Measurements from ENCODE around the gene TSTD2.
"Not testable (repeated sequence)": the region's sequence is repeated elsewhere in the genome, so short reads cannot be mapped to it uniquely, and the experiment has no call there.

The TSTD2 gene

DNA sequence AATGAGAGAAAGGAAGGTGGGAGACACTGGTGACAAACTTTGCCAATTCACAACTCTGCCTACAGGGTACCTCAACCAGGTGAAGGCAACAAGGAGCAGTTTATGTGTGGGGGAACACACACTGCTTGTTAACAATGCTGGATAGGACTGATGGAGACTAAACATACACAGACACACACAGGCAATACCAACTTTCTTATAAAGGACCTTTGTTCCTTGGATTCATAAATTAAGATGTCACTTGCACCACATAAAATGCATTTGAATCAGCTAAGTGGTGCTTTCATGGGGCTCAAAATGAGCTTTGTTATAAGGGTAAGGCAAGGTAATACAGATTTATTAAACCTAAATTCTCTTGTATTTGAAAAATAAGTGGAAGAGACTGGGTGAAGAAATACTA is 4.0 kb downstream of the TSTD2 start:
- DNase-seq = no peak

GRCh38 chr9:97628668-97629067 is 4.5 kb downstream of the TSTD2 start:
- DNase-seq = no peak

GRCh38 chr9:97627624-97628023 is 5.5 kb downstream of the TSTD2 start:
- no peak for DNase-seq

GRCh38 chr9:97625620-97626019 is 7.5 kb downstream of the TSTD2 start:
- DNase-seq = no peak

DNA sequence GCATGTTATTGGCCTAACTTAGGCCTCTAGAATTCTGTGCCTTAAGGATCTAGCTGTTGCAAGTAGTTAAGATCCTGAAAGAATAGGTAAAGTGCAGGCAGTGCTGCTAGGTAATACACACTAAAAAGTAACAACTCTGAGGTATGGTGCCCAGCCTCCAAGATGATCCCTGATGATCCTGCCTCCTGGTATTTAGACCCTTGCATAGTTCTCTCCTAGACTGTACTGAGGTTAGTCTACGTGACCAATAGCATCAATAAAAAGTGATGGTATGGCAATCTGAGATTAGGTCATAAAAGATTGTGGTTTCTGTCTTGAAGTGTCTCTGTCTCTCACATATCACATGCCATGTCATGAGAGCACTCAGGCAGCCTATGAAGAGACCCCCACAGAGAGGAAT is 9.2 kb downstream of the TSTD2 start:
- no peak for DNase-seq

GRCh38 chr9:97622483-97622882 is 10.7 kb downstream of the TSTD2 start:
- not testable (repeated sequence) for DNase-seq

- not testable (repeated sequence) for DNase-seq
Measured at GRCh38 chr9:97620063-97620462, 13.1 kb downstream of the TSTD2 start.

- no peak for DNase-seq
Measured at GRCh38 chr9:97617939-97618416, 15.2 kb downstream of the TSTD2 start.

DNA sequence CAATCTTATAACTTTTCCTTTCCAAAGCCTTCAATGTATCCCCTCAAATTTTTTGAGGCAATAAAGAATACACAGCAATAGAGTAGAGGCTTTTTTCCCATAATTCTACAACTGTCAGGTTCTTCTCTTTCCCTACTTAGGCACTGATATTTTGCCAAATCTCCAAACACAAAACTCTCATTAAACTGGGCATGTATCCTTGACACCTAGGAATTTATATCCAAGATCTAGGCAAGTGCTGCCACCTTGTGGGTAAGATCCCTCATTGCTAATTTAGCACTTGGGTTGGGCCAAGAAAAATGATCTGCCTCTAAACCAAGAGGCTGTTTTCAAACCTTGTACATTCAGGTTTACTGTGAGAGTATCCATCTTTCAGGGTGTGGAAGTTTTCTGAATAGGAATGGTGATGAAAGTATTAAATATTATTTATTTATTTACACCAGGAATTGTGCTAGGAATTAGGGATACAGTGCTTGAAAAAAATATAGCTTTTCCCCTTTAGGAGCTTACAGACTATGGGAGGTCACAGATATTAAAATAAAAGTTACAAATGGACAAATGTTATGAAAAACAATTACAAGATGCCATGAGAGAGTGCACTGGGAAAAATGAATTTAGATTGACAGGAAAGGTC is 17.6 kb downstream of the TSTD2 start:
- peak; percentile 35 for DNase-seq

GRCh38 chr9:97604901-97605645 is 28.1 kb downstream of the TSTD2 start:
- no peak for DNase-seq

DNA sequence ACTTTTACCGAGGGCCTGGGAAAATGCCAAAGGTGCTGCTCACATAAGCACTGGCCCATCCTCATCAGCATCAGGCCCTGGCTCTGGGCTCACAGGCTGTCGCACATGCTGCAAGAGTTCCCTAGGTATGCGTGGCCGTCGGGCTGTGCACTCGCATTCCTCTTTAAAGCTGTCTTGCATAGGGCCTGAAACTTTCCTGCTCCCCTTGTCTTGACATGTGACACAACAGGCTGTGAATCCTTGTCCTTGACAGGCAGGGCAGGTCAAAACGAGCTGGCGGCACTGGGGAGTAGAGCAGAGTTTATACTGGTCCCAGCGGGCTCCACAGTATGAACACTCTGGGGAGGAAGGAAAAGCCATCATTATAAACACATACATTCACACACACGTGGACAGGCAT is 30.7 kb downstream of the TSTD2 start:
- no peak for DNase-seq

DNA sequence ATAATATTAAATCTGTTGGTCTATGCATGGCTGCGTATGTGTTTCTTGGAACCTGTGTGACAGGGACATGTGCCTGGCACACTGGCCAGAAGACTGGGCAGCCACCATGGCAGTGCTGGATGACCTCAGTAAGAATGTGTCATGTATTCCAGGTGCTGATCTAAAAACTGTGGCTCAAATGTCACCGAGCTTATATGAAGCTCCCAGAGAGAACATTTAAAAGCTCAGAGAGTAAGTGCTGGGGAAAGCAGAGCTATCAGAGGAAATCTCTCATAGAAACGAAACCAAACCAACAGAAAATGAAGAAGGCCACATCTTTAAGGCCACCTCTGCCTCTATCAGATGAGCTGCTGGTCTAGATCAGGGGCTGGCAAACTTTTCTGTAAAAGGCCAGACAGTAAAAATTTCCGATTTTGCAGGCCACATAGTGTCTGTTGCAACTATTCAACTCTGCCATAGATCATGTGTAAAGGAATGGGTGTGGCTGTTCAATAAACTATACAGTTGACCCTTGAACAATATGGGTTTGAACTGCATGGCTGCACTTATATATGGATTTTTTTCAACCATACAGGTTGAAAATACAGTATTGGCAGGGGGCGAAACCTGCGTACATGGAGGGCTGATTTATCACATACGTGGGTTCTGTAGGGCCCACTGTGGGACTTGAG is 31.8 kb downstream of the TSTD2 start:
- no peak for DNase-seq

- no peak for DNase-seq
Measured at GRCh38 chr9:97600531-97601227, 32.5 kb downstream of the TSTD2 start.

- DNase-seq = no peak
Measured at GRCh38 chr9:97599314-97599846, 33.8 kb downstream of the TSTD2 start.

GRCh38 chr9:97598461-97599288 is 34.5 kb downstream of the TSTD2 start:
- peak; percentile 44 for DNase-seq

GRCh38 chr9:97596906-97597305 is 36.3 kb downstream of the TSTD2 start:
- DNase-seq = no peak

DNA sequence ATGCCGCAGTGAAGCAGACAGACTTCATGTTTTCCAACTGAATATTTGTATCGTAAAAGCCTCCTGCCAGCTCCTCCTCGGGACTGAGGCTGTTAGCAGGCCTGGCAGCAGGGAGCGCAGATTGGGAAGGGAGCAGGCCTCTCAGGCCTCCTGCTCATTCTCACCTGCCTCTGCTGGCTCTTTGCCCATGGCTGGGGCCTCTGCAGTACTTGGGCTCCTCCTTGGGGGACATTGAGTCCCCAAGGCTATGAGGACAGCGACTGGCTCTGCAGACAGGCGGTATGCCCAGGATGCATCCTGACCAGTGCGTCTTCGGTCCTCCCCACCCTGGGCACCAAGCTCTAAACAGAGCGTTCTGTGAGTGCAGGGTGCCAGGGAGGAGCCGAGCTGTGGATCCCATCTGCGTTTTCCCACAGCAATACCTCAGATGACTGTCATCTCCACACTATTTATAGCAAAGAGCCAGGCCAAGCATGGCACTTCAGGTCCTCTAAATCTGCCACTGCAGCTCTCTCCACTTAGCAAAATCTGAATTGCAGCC is 38.7 kb downstream of the TSTD2 start:
- no peak for DNase-seq

DNA sequence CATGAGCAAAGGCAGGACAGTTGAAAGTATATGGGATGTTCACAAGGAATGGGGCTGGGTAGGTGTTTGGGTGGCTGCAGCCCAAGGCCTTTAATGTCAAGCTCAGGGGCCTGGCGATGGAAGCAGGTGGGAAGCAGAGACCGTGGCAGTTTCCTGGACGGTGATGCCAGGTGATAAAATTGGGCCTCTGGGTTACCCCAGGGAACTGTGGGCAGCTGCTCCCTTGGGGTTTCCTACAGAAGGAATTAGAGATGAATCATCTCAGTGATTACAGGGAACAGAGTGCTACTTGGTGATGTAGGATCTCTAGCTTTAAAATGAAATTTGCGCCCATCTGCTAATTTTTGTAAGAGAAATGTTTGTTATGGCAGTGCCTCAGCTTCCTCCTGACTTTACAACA is 39.2 kb downstream of the TSTD2 start:
- no peak for DNase-seq

- no peak for DNase-seq
Measured at GRCh38 chr9:97592126-97592525, 41.0 kb downstream of the TSTD2 start.

GRCh38 chr9:97591535-97591934 is 41.6 kb downstream of the TSTD2 start:
- DNase-seq = no peak

DNA sequence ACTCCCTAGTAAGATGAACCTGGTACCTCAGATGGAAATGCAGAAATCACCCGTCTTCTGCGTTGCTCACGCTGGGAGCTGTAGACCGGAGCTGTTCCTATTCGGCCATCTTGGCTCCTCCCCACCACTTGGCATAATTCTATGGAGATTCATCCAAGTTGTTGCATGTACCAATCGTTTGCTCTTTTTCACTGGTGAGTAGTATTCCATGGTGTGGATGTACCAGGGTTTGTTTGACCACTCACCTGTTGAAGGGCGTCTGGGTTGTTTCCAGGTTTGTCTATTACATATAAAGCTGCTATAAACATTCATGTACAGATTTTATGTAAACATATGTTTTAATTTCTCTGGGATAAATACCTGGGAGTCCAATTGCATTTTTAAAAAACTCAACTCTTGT is 46.3 kb downstream of the TSTD2 start:
- DNase-seq = not testable (repeated sequence)

GRCh38 chr9:97584778-97585177 is 48.4 kb downstream of the TSTD2 start:
- DNase-seq = not testable (repeated sequence)
